B cell (primary cell): ENCODE data around the gene ZCCHC24. TPM values are rescaled to one million over a fixed set of nuclear protein-coding genes. Genes with fewer than 3 reads are reported as not detected.

Source experiments
- ATAC-seq: fragments of 200-7000 bp; cut with Tn5 transposase; one replicate; pipeline ENCODE4 v1.10.0; 2021; ENCODE audit warnings: low read depth, mild to moderate bottlenecking, moderate number of reproducible peaks, moderate library complexity
- CTCF ChIA-PET: fragments of 350-600 bp; sonication (Branson Sonifier 250); formaldehyde crosslinking; loops from one replicate; lab custom pipeline; 2021; ENCODE audit warnings: antibody characterized with exemption, inconsistent platforms; lab: Charles Lee
- POLR2A ChIA-PET: fragments of 350-600 bp; sonication (Branson Sonifier 250); formaldehyde crosslinking; loops from one replicate; lab custom pipeline; 2021; ENCODE audit warnings: antibody characterized with exemption; lab: Charles Lee
- DNase-seq: peaks from one replicate; pipeline ENCODE4 v3.0.0; 2013
- H2AFZ ChIP-seq: 2 replicates; pipeline ENCODE4 v1.6.1; 2012; ENCODE audit warnings: mild to moderate bottlenecking, low read depth, low read length; ENCODE audit not compliant: insufficient read depth, poor library complexity, severe bottlenecking
- H3K27ac ChIP-seq, 2 donors: 1 replicate in 1 of 2; 2 replicates in 1 of 2; pipeline ENCODE4 v1.5.1; 2012 to 2013; ENCODE audit warnings: low read length in 2 of 2, mild to moderate bottlenecking in 2 of 2, moderate library complexity in 1 of 2
- H3K27me3 ChIP-seq, 4 experiments: fragments of 200-600 bp in 1 of 4; sonication (generic) in 1 of 4; replicated peaks in 1 of 4; 1 replicate in 2 of 4; 2 replicates in 2 of 4; pipeline versions ENCODE4 v1.6.1 to v1.7.0; 2013 to 2016; ENCODE audit warnings: low read length in 3 of 4, mild to moderate bottlenecking in 2 of 4, mixed read lengths in 1 of 4, moderate library complexity in 1 of 4; ENCODE audit not compliant: insufficient read depth in 4 of 4, control insufficient read depth in 3 of 4; ENCODE audit errors: control extremely low read depth in 1 of 4
- H3K36me3 ChIP-seq, 2 experiments: replicated peaks in 1 of 2; 1 replicate in 1 of 2; 2 replicates in 1 of 2; pipeline versions ENCODE4 v1.6.1 to v1.7.1; 2013; ENCODE audit warnings: low read length in 1 of 2; ENCODE audit not compliant: insufficient read depth in 2 of 2, control insufficient read depth in 1 of 2; ENCODE audit errors: control extremely low read depth in 1 of 2, extremely low read depth in 1 of 2
- H3K4me1 ChIP-seq, 2 donors: fragments of 200-600 bp in 1 of 2; sonication (generic) in 1 of 2; 1 replicate in 1 of 2; 2 replicates in 1 of 2; pipeline versions ENCODE4 v1.5.1 to v1.6.1; 2013 to 2017; ENCODE audit warnings: low read length in 2 of 2; ENCODE audit not compliant: control insufficient read depth in 2 of 2, insufficient read depth in 2 of 2
- H3K4me2 ChIP-seq: replicated peaks from 2 replicates; pipeline ENCODE3; 2012; ENCODE audit warnings: mild to moderate bottlenecking, low read depth, low read length; ENCODE audit not compliant: poor library complexity, severe bottlenecking
- H3K4me3 ChIP-seq, 5 experiments: fragments of 200-600 bp in 1 of 5; sonication (generic) in 1 of 5; 1 replicate in 3 of 5; 2 replicates in 2 of 5; pipeline versions ENCODE4 v1.5.1 to v1.7.0; 2011 to 2016; ENCODE audit warnings: low read length in 4 of 5, mild to moderate bottlenecking in 4 of 5, low read depth in 2 of 5, control low read depth in 1 of 5, moderate library complexity in 1 of 5; ENCODE audit not compliant: insufficient read depth in 1 of 5; ENCODE audit errors: control extremely low read depth in 1 of 5, extremely low read depth in 1 of 5
- H3K79me2 ChIP-seq: fragments of 200-600 bp; sonication (generic); one replicate; pipeline ENCODE4 v1.6.0; 2016; ENCODE audit warnings: low read length; ENCODE audit not compliant: control insufficient read depth, insufficient read depth
- H3K9ac ChIP-seq: fragments of 200-600 bp; sonication (generic); 2 replicates; pipeline ENCODE4 v1.6.1; 2017; ENCODE audit warnings: mild to moderate bottlenecking, low read length, moderate library complexity
- H3K9me3 ChIP-seq, 3 donors: one replicate each; pipeline versions ENCODE4 v1.6.1 to v1.7.1; 2013; ENCODE audit warnings: low read length in 2 of 3; ENCODE audit not compliant: control insufficient read depth in 2 of 3, insufficient read depth in 1 of 3; ENCODE audit errors: control extremely low read depth in 1 of 3
- H4K20me1 ChIP-seq: 2 replicates; pipeline ENCODE4 v1.6.0; 2012; ENCODE audit warnings: mild to moderate bottlenecking, low read length; ENCODE audit not compliant: insufficient read depth, control insufficient read depth, poor library complexity, severe bottlenecking
- H3K27ac Mint-ChIP-seq: one replicate; pipeline ENCODE4 v1.8.0; 2021; ENCODE audit warnings: mixed read lengths
- H3K27me3 Mint-ChIP-seq: one replicate; pipeline ENCODE4 v1.8.0; 2021; ENCODE audit warnings: mixed read lengths
- H3K4me1 Mint-ChIP-seq: one replicate; pipeline ENCODE4 v1.8.0; 2021; ENCODE audit warnings: mixed read lengths
- H3K4me3 Mint-ChIP-seq: one replicate; pipeline ENCODE4 v1.8.0; 2021; ENCODE audit warnings: mixed read lengths
- H3K9me3 Mint-ChIP-seq: one replicate; pipeline ENCODE4 v1.8.0; 2022; ENCODE audit warnings: mixed read lengths; ENCODE audit not compliant: insufficient read depth
- CTCF ChIP-seq: fragments of 200-600 bp; IDR thresholded peaks from one replicate; pipeline ENCODE4 v1.8.0; 2022; ENCODE audit warnings: antibody characterized with exemption, mild to moderate bottlenecking
- EZH2 ChIP-seq: IDR thresholded peaks from 2 replicates; pipeline ENCODE4 v1.6.1; 2012; ENCODE audit warnings: borderline replicate concordance, low read depth, mild to moderate bottlenecking, moderate library complexity, low read length; ENCODE audit not compliant: insufficient read depth, poor library complexity, severe bottlenecking
- WGBS: methylation state at CpG from one replicate; pipeline ENCODE4 v1.1.5; 2013; ENCODE audit warnings: missing lambda C conversion rate; ENCODE audit not compliant: insufficient coverage; 5-methylcytosine and 5-hydroxymethylcytosine counted together
- intact Hi-C: fragments of 100-400 bp; cut with micrococcal nuclease; formaldehyde crosslinking; loops from one replicate; pipeline ENCODE4 v1.10.0; 2022
- polyA plus RNA-seq: library from polyadenylated mRNA; depleted of rRNA; stranded (reverse); fragments of >200 nt; gene quantifications from 2 replicates; pipeline ENCODE4 v1.2.3, GENCODE V29; 2012
- total RNA-seq, 2 donors: library from RNA; stranded (reverse); fragments of 120-200 nt in 1 of 2; gene quantifications; 1 replicate in 1 of 2; 2 replicates in 1 of 2; pipeline versions ENCODE4 v1.2.3 to v1.2.4, GENCODE V29; 2013 to 2022

ZCCHC24 gene
- total and polyA plus RNA-seq, 2 donors (not counting 1 experiment from before 2014, with no cell fraction given): 0.34 to 2.3 TPM

- ChIA-PET POLR2A (no interaction called here), CTCF (interaction anchor here (9.3 kb wide), 1 partner anchor 110 kb away, joined by 124 read pairs; no protein-coding TSS in a partner anchor)
- TF ChIP-seq EZH2 (no peak), CTCF (no peak)
- Histone ChIP-seq H3K9me3 (peaks cover 0 to 2% (median 0%) of the 10 kb centered on the region in 3 donors), H3K36me3 (no peaks in the 10 kb centered on the region), H2AFZ (no peak overlapping the region), H3K27me3 (no peaks in the 10 kb centered on the region), H3K4me2 (no peak overlapping the region), H3K27ac (no peak overlapping the region), H3K4me3 (no peak overlapping the region), H3K4me1 (no peaks in the 10 kb centered on the region), H4K20me1 (no peaks in the 10 kb centered on the region), H3K9ac (no peak overlapping the region), H3K79me2 (no peaks in the 10 kb centered on the region)
- intact Hi-C loops: no loop called here
- ATAC-seq: no peak
- Mint-ChIP-seq H3K4me1 (no peaks in the 10 kb centered on the region), H3K27me3 (peaks cover 16% of the 10 kb centered on the region), H3K27ac (no peak overlapping the region), H3K9me3 (no peaks in the 10 kb centered on the region), H3K4me3 (no peak overlapping the region)
- no peak for DNase-seq
- WGBS: 100% methylated on average over 1 of the region's 2 CpGs
Measured at GRCh38 chr10:79483948-79484347, 38.5 kb upstream of the ZCCHC24 start.

- no peaks in the 10 kb centered on the region for H3K9me3 Mint-ChIP-seq
- Histone ChIP-seq H3K79me2 (no peaks in the 10 kb centered on the region), H3K9me3 (peaks cover 0 to 2% (median 0%) of the 10 kb centered on the region in 3 donors), H3K9ac (no peak overlapping the region), H3K4me2 (no peak overlapping the region), H4K20me1 (no peaks in the 10 kb centered on the region), H3K4me3 (no peak overlapping the region), H3K27me3 (peaks cover 0 to 2% (median 0%) of the 10 kb centered on the region in 4 experiments), H3K4me1 (no peaks in the 10 kb centered on the region), H2AFZ (no peak overlapping the region), H3K27ac (no peak overlapping the region), H3K36me3 (no peaks in the 10 kb centered on the region)
- POLR2A ChIA-PET: no interaction called here
- peaks cover 16% of the 10 kb centered on the region for H3K27me3 Mint-ChIP-seq
- no peak for TF ChIP-seq EZH2
- TF ChIP-seq CTCF: no peak
- CTCF ChIA-PET: no interaction called here
- H3K27ac Mint-ChIP-seq: no peak overlapping the region
- intact Hi-C loops: no loop called here
- no peak overlapping the region for H3K4me3 Mint-ChIP-seq
- ATAC-seq (no peak), DNase-seq (no peak)
- no peaks in the 10 kb centered on the region for H3K4me1 Mint-ChIP-seq
- WGBS: no CpG with 5 or more reads among the region's 3 CpGs
Measured at GRCh38 chr10:79483299-79483698, 37.9 kb upstream of the ZCCHC24 start.
